ENCODE measurements around the gene MAPK8IP1. TPM values are rescaled to one million over a fixed set of nuclear protein-coding genes. Genes with fewer than 3 reads are reported as not detected.
A peak's percentile ranks its signal among the peaks of the same experiment; 100 is the strongest.

Gene MAPK8IP1
- total and polyA plus RNA-seq, 2 donors (not counting 1 experiment from before 2014, with no cell fraction given), result 2.1 to 4.0 TPM

- Histone ChIP-seq H3K36me3 (replicated peaks in 1 of 2; ENCODE audit: control extremely low read depth in 1 of 2, control insufficient read depth in 1 of 2, extremely low read depth in 1 of 2, insufficient read depth in 2 of 2, low read length in 1 of 2) (peaks cover 0 to 13% of the 10 kb centered on the region in 2 experiments), H3K27me3 (replicated peaks in 1 of 4; ENCODE audit: control extremely low read depth in 1 of 4, control insufficient read depth in 3 of 4, insufficient read depth in 4 of 4, low read length in 3 of 4) (no peaks in the 10 kb centered on the region), H2AFZ (ENCODE audit: insufficient read depth, low read depth, low read length, poor library complexity, severe bottlenecking) (no peak overlapping the region), H3K4me3 (ENCODE audit: control extremely low read depth in 1 of 5, extremely low read depth in 1 of 5, insufficient read depth in 1 of 5, low read depth in 2 of 5, low read length in 4 of 5) (peak overlapping the region in 4 of 5 experiments; percentile 63 to 95 (median 84)), H4K20me1 (ENCODE audit: control insufficient read depth, insufficient read depth, low read length, poor library complexity, severe bottlenecking) (peaks cover 23% of the 10 kb centered on the region), H3K27ac (ENCODE audit: low read length in 2 of 2) (peak overlapping the region; percentile 26 to 92), H3K79me2 (ENCODE audit: control insufficient read depth, insufficient read depth, low read length) (peaks cover 81% of the 10 kb centered on the region), H3K4me2 (replicated peaks; ENCODE audit: low read depth, low read length, poor library complexity, severe bottlenecking) (peak overlapping the region; percentile 91), H3K4me1 (ENCODE audit: control insufficient read depth in 2 of 2, insufficient read depth in 2 of 2, low read length in 2 of 2) (peaks cover 74 to 86% of the 10 kb centered on the region in 2 donors), H3K9ac (ENCODE audit: low read length) (peak overlapping the region; percentile 82), H3K9me3 (ENCODE audit: control extremely low read depth in 1 of 3, control insufficient read depth in 2 of 3, insufficient read depth in 1 of 3, low read length in 2 of 3) (no peaks in the 10 kb centered on the region)
- intact Hi-C loops (cut with micrococcal nuclease), result loop anchor here (2.0 to 10.0 kb wide), 4 partner anchors 73 to 1621 kb away; partner anchors contain the start of genes CELF1, PHF21A and SLC35C1
- peaks cover 92% of the 10 kb centered on the region for H3K4me1 Mint-ChIP-seq
- WGBS (ENCODE audit: insufficient coverage), result 88% methylated on average over 18 of the region's 21 CpGs
- H3K27me3 Mint-ChIP-seq, result no peaks in the 10 kb centered on the region
- no peaks in the 10 kb centered on the region for H3K9me3 Mint-ChIP-seq (ENCODE audit: insufficient read depth)
- CTCF ChIA-PET, result interaction anchor here (5.5 to 11.4 kb wide), 2 partner anchors 13 to 32 kb away, joined by 50 to 98 read pairs; partner anchors contain the start of genes LARGE2 and PEX16
- ATAC-seq (ENCODE audit: low read depth) (no peak), DNase-seq (peak; percentile 30)
- no peak for TF ChIP-seq CTCF (IDR thresholded peaks at IDR 0.05)
- no peak for TF ChIP-seq EZH2 (IDR thresholded peaks at IDR 0.05; ENCODE audit: borderline replicate concordance, insufficient read depth, low read depth, low read length, poor library complexity, severe bottlenecking)
- peak overlapping the region; percentile 92 for H3K27ac Mint-ChIP-seq
- H3K4me3 Mint-ChIP-seq, result peak overlapping the region; percentile 95
- POLR2A ChIA-PET, result interaction anchor here (10.9 kb wide), 1 partner anchor 13 kb away, joined by 162 read pairs; the partner anchor contains the start of genes LARGE2 and PEX16
Observed at GRCh38 chr11:45933846-45934579, 48.6 kb downstream of the MAPK8IP1 start.

All from B cell (primary cell).